GM23338 (cell line): ENCODE measurements around the gene PLXND1. TPM values are rescaled to one million over a fixed set of nuclear protein-coding genes. Genes with fewer than 3 reads are reported as not detected.

Experiments
- ATAC-seq: fragments of 200-7000 bp; cut with Tn5 transposase; 3 replicates; pipeline ENCODE4 v1.9.1; 2020
- DNase-seq: peaks from one replicate; pipeline ENCODE4 v3.0.0-alpha.2; 2015; ENCODE audit warnings: low spot score
- H2AFZ ChIP-seq: fragments of 200-600 bp; sonication (generic); 2 replicates; pipeline ENCODE4 v1.8.0; 2016; ENCODE audit warnings: antibody characterized with exemption, mild to moderate bottlenecking, moderate library complexity
- H3F3A ChIP-seq: fragments of 200-600 bp; sonication (generic); replicated peaks from 2 replicates; pipeline ENCODE4 v1.8.0; 2017; ENCODE audit warnings: antibody characterized with exemption, mixed run types, low read depth
- H3K27ac ChIP-seq: fragments of 200-600 bp; sonication (generic); 2 replicates; pipeline ENCODE4 v1.6.1; 2016; ENCODE audit warnings: low read depth
- H3K27me3 ChIP-seq: fragments of 200-600 bp; sonication (generic); 2 replicates; pipeline ENCODE4 v1.8.0; 2016; ENCODE audit warnings: mild to moderate bottlenecking, mixed run types, moderate library complexity; ENCODE audit not compliant: insufficient read depth
- H3K36me3 ChIP-seq: fragments of 200-600 bp; sonication (generic); 2 replicates; pipeline ENCODE4 v1.8.0; 2016; ENCODE audit warnings: mild to moderate bottlenecking; ENCODE audit not compliant: insufficient read depth
- H3K4me1 ChIP-seq: fragments of 200-600 bp; sonication (generic); 2 replicates; pipeline ENCODE4 v1.8.0; 2016; ENCODE audit warnings: mild to moderate bottlenecking, moderate library complexity; ENCODE audit not compliant: insufficient read depth
- H3K4me2 ChIP-seq: fragments of 200-600 bp; sonication (generic); 2 replicates; pipeline ENCODE4 v1.7.1; 2017; ENCODE audit warnings: mixed run types
- H3K4me3 ChIP-seq: fragments of 200-600 bp; sonication (generic); 2 replicates; pipeline ENCODE4 v1.6.1; 2016; ENCODE audit warnings: mixed run types
- H3K79me2 ChIP-seq: fragments of 200-600 bp; sonication (generic); replicated peaks from 2 replicates; pipeline ENCODE4 v1.8.0; 2017; ENCODE audit warnings: mild to moderate bottlenecking; ENCODE audit not compliant: insufficient read depth
- H3K9me2 ChIP-seq: fragments of 200-600 bp; sonication (generic); 2 replicates; pipeline ENCODE4 v1.8.0; 2017; ENCODE audit not compliant: insufficient read depth
- H4K20me1 ChIP-seq: fragments of 200-600 bp; sonication (generic); replicated peaks from 2 replicates; pipeline ENCODE4 v1.8.0; 2017; ENCODE audit warnings: mild to moderate bottlenecking; ENCODE audit not compliant: insufficient read depth
- H3K27ac Mint-ChIP-seq: 2 replicates; pipeline ENCODE4 v1.8.0; 2020; ENCODE audit warnings: inconsistent platforms, mild to moderate bottlenecking, moderate library complexity, mixed read lengths
- H3K27me3 Mint-ChIP-seq: 3 replicates; pipeline ENCODE4 v1.8.0; 2022; ENCODE audit warnings: low read depth, mild to moderate bottlenecking, moderate library complexity, mixed read lengths, inconsistent platforms; ENCODE audit not compliant: insufficient read depth, poor library complexity
- H3K36me3 Mint-ChIP-seq: 3 replicates; pipeline ENCODE4 v1.8.0; 2021; ENCODE audit warnings: low read depth, mild to moderate bottlenecking, inconsistent platforms, moderate library complexity, mixed read lengths
- H3K4me1 Mint-ChIP-seq: 3 replicates; pipeline ENCODE4 v1.8.0; 2020; ENCODE audit warnings: mild to moderate bottlenecking, inconsistent platforms, mixed read lengths
- H3K4me3 Mint-ChIP-seq: 3 replicates; pipeline ENCODE4 v1.8.0; 2021; ENCODE audit warnings: moderate library complexity, mild to moderate bottlenecking, inconsistent platforms, mixed read lengths
- H3K9me3 Mint-ChIP-seq: 3 replicates; pipeline ENCODE4 v1.8.0; 2020; ENCODE audit warnings: moderate library complexity, mild to moderate bottlenecking, inconsistent platforms, mixed read lengths
- CREB1 ChIP-seq: fragments of 250-450 bp; sonication (Bioruptor Pico); IDR thresholded peaks from 2 replicates; pipeline ENCODE4 v1.5.0; 2020; ENCODE audit warnings: low read depth, mild to moderate bottlenecking, moderate library complexity
- CTCF ChIP-seq, 2 experiments: fragments of 200-600 bp in 1 of 2; sonication (generic) in 1 of 2; conservative IDR thresholded peaks; 2 replicates each; pipeline versions ENCODE4 v1.5.1 to v1.6.1; 2016 to 2017; ENCODE audit warnings: antibody characterized with exemption in 2 of 2, low read depth in 2 of 2, mild to moderate bottlenecking in 2 of 2, moderate library complexity in 1 of 2
- EZH2 ChIP-seq: fragments of 200-600 bp; sonication (generic); IDR thresholded peaks from one replicate; pipeline ENCODE4 v1.8.0; 2017; ENCODE audit warnings: antibody characterized with exemption, mild to moderate bottlenecking, low read depth; ENCODE audit not compliant: unreplicated experiment
- EZH2phosphoT487 ChIP-seq: fragments of 200-600 bp; sonication (generic); IDR thresholded peaks from one replicate; pipeline ENCODE4 v1.8.1; 2018; ENCODE audit warnings: antibody characterized with exemption; ENCODE audit not compliant: unreplicated experiment
- JUNB ChIP-seq: IDR thresholded peaks from one replicate; pipeline ENCODE4 v1.6.1; 2016; ENCODE audit warnings: antibody characterized with exemption; ENCODE audit not compliant: unreplicated experiment
- NANOG ChIP-seq: IDR thresholded peaks from 2 replicates; pipeline ENCODE4 v1.6.1; 2016; ENCODE audit warnings: antibody characterized with exemption, borderline replicate concordance
- POLR2AphosphoS5 ChIP-seq: IDR thresholded peaks from 2 replicates; pipeline ENCODE4 v1.6.1; 2016; ENCODE audit warnings: antibody characterized with exemption, low read depth
- REST ChIP-seq: IDR thresholded peaks from one replicate; pipeline ENCODE4 v1.6.1; 2018; ENCODE audit warnings: antibody characterized with exemption; ENCODE audit not compliant: unreplicated experiment
- STAT1 ChIP-seq: IDR thresholded peaks from one replicate; pipeline ENCODE4 v1.6.1; 2016; ENCODE audit warnings: antibody characterized with exemption; ENCODE audit not compliant: unreplicated experiment
- ZNF114 ChIP-seq: fragments of 250-450 bp; sonication (Bioruptor Pico); IDR thresholded peaks from 2 replicates; pipeline ENCODE4 v1.5.0; 2020; ENCODE audit warnings: mild to moderate bottlenecking, moderate library complexity
- ZNF331 ChIP-seq: fragments of 250-450 bp; sonication (Bioruptor Pico); IDR thresholded peaks from 2 replicates; pipeline ENCODE4 v1.5.0; 2020; ENCODE audit warnings: low read depth, mild to moderate bottlenecking, moderate library complexity
- polyA plus RNA-seq: library from polyadenylated mRNA; unstranded; fragments of >200 nt; fragmentation: Nextera tagmentation; extraction: Ambion mirVana; gene quantifications from 2 replicates; pipeline ENCODE4 v1.2.1, GENCODE V29; 2016
- total RNA-seq: library from RNA; depleted of rRNA; stranded (reverse); fragments of >200 nt; shearing (Covaris generic); gene quantifications from 2 replicates; pipeline ENCODE4 v1.2.3, GENCODE V29; 2014
- TF ChIP-seq, protein P1 (sequence below): IDR thresholded peaks from 2 replicates; pipeline ENCODE4 v1.6.1; 2016; ENCODE audit warnings: antibody characterized with exemption
- TF ChIP-seq, protein P2 (sequence below): fragments of 250-450 bp; sonication (Bioruptor Pico); IDR thresholded peaks from 2 replicates; pipeline ENCODE4 v1.5.0; 2020; ENCODE audit warnings: mild to moderate bottlenecking, moderate library complexity

The PLXND1 gene
- total and polyA plus RNA-seq, 2 experiments from 2014 or later, result 13.3 to 60.4 TPM

- Histone ChIP-seq H3K79me2 (peaks cover 39% of the 10 kb centered on the region), H3K9me2 (no peaks in the 10 kb centered on the region), H3K27ac (peak overlapping the region; percentile 55; the same call in 1 of the 2 replicates), H3K4me2 (no peak overlapping the region; the same call in 1 of the 2 replicates), H2AFZ (no peak overlapping the region), H3K4me3 (no peak overlapping the region), H3K36me3 (no peaks in the 10 kb centered on the region), H4K20me1 (peaks cover 9% of the 10 kb centered on the region), H3K4me1 (peaks cover 57% of the 10 kb centered on the region), H3F3A (peaks cover 12% of the 10 kb centered on the region), H3K27me3 (peaks cover 8% of the 10 kb centered on the region)
- peaks cover 26% of the 10 kb centered on the region for H3K27me3 Mint-ChIP-seq
- no peaks in the 10 kb centered on the region for H3K9me3 Mint-ChIP-seq
- H3K4me3 Mint-ChIP-seq, result peak overlapping the region; percentile 29; the same call in 2 of the 3 replicates
- DNase-seq (peak; percentile 73), ATAC-seq (peak; percentile 19)
- no peaks in the 10 kb centered on the region; the same call in 2 of the 3 replicates for H3K36me3 Mint-ChIP-seq
- peak overlapping the region; percentile 81 for H3K27ac Mint-ChIP-seq
- TF ChIP-seq, protein P1, sequence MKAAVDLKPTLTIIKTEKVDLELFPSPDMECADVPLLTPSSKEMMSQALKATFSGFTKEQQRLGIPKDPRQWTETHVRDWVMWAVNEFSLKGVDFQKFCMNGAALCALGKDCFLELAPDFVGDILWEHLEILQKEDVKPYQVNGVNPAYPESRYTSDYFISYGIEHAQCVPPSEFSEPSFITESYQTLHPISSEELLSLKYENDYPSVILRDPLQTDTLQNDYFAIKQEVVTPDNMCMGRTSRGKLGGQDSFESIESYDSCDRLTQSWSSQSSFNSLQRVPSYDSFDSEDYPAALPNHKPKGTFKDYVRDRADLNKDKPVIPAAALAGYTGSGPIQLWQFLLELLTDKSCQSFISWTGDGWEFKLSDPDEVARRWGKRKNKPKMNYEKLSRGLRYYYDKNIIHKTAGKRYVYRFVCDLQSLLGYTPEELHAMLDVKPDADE, result no peak
- no peak for TF ChIP-seq POLR2AphosphoS5
- TF ChIP-seq ZNF331 (CRISPR knock-in tag), result no peak
- no peak for TF ChIP-seq NANOG
- no peak for TF ChIP-seq CREB1 (CRISPR knock-in tag)
- no peak for TF ChIP-seq JUNB
- TF ChIP-seq STAT1, result no peak
- no peak for TF ChIP-seq ZNF114 (CRISPR knock-in tag)
- TF ChIP-seq EZH2phosphoT487, result no peak
- TF ChIP-seq, protein P2, sequence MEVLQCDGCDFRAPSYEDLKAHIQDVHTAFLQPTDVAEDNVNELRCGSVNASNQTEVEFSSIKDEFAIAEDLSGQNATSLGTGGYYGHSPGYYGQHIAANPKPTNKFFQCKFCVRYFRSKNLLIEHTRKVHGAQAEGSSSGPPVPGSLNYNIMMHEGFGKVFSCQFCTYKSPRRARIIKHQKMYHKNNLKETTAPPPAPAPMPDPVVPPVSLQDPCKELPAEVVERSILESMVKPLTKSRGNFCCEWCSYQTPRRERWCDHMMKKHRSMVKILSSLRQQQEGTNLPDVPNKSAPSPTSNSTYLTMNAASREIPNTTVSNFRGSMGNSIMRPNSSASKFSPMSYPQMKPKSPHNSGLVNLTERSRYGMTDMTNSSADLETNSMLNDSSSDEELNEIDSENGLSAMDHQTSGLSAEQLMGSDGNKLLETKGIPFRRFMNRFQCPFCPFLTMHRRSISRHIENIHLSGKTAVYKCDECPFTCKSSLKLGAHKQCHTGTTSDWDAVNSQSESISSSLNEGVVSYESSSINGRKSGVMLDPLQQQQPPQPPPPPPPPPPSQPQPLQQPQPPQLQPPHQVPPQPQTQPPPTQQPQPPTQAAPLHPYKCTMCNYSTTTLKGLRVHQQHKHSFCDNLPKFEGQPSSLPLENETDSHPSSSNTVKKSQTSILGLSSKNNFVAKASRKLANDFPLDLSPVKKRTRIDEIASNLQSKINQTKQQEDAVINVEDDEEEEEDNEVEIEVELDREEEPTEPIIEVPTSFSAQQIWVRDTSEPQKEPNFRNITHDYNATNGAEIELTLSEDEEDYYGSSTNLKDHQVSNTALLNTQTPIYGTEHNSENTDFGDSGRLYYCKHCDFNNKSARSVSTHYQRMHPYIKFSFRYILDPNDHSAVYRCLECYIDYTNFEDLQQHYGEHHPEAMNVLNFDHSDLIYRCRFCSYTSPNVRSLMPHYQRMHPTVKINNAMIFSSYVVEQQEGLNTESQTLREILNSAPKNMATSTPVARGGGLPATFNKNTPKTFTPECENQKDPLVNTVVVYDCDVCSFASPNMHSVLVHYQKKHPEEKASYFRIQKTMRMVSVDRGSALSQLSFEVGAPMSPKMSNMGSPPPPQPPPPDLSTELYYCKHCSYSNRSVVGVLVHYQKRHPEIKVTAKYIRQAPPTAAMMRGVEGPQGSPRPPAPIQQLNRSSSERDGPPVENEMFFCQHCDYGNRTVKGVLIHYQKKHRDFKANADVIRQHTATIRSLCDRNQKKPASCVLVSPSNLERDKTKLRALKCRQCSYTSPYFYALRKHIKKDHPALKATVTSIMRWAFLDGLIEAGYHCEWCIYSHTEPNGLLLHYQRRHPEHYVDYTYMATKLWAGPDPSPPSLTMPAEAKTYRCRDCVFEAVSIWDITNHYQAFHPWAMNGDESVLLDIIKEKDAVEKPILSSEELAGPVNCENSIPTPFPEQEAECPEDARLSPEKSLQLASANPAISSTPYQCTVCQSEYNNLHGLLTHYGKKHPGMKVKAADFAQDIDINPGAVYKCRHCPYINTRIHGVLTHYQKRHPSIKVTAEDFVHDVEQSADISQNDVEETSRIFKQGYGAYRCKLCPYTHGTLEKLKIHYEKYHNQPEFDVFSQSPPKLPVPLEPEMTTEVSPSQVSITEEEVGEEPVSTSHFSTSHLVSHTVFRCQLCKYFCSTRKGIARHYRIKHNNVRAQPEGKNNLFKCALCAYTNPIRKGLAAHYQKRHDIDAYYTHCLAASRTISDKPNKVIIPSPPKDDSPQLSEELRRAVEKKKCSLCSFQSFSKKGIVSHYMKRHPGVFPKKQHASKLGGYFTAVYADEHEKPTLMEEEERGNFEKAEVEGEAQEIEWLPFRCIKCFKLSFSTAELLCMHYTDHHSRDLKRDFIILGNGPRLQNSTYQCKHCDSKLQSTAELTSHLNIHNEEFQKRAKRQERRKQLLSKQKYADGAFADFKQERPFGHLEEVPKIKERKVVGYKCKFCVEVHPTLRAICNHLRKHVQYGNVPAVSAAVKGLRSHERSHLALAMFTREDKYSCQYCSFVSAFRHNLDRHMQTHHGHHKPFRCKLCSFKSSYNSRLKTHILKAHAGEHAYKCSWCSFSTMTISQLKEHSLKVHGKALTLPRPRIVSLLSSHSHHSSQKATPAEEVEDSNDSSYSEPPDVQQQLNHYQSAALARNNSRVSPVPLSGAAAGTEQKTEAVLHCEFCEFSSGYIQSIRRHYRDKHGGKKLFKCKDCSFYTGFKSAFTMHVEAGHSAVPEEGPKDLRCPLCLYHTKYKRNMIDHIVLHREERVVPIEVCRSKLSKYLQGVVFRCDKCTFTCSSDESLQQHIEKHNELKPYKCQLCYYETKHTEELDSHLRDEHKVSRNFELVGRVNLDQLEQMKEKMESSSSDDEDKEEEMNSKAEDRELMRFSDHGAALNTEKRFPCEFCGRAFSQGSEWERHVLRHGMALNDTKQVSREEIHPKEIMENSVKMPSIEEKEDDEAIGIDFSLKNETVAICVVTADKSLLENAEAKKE (CRISPR knock-in tag), result no peak
- TF ChIP-seq REST, result no peak
- no peak for TF ChIP-seq CTCF (conservative IDR thresholded peaks at IDR 0.05; ENCODE audit: low read depth in 2 of 2)
- no peak for TF ChIP-seq EZH2
- H3K4me1 Mint-ChIP-seq, result peaks cover 82% of the 10 kb centered on the region
Measured at GRCh38 chr3:129599607-129600006, 6.9 kb downstream of the PLXND1 start.
